Fibroblast of the aortic adventitia (primary cell): Measurements from ENCODE around the gene KDM4C. TPM values are rescaled to one million over a fixed set of nuclear protein-coding genes. Genes with fewer than 3 reads are reported as not detected.
"Not testable (repeated sequence)": the region's sequence is repeated elsewhere in the genome, so short reads cannot be mapped to it uniquely, and the experiment has no call there.

Source experiments
- DNase-seq: peaks from one replicate; pipeline ENCODE4 v3.0.0-alpha.2; 2010; ENCODE audit warnings: low read depth
- H3K4me3 ChIP-seq: 2 replicates; pipeline ENCODE4 v1.5.1; 2011; ENCODE audit warnings: low read depth, mild to moderate bottlenecking, control low read depth, low read length, moderate library complexity
- CTCF ChIP-seq: IDR thresholded peaks from 2 replicates; pipeline ENCODE4 v1.5.1; 2011; ENCODE audit warnings: mild to moderate bottlenecking, low read length, control low read depth, inconsistent platforms; ENCODE audit not compliant: insufficient read depth
- total RNA-seq: library from RNA; depleted of rRNA; stranded (reverse); fragments of >200 nt; gene quantifications from 2 replicates; pipeline ENCODE4 v1.2.3, GENCODE V29; 2012; ENCODE audit warnings: low replicate concordance

Gene KDM4C
- total RNA-seq, 1 donor, result 25.1 TPM

- no peak for TF ChIP-seq CTCF
- H3K4me3 ChIP-seq, result no peak overlapping the region
- DNase-seq, result no peak
These were observed 5.5 kb downstream of the KDM4C start for GRCh38 chr9:6763244-6763643.

GRCh38 chr9:6764011-6764410, 6.2 kb downstream of the KDM4C start:
- TF ChIP-seq CTCF, result no peak
- DNase-seq, result no peak
- no peak overlapping the region for H3K4me3 ChIP-seq

GRCh38 chr9:6764523-6764922, 6.8 kb downstream of the KDM4C start:
- DNase-seq, result no peak
- TF ChIP-seq CTCF, result no peak
- no peak overlapping the region for H3K4me3 ChIP-seq

- DNase-seq, result no peak
- H3K4me3 ChIP-seq, result no peak overlapping the region
- no peak for TF ChIP-seq CTCF
These were observed 7.2 kb downstream of the KDM4C start for GRCh38 chr9:6764950-6765349.

- no peak for DNase-seq
- H3K4me3 ChIP-seq, result no peak overlapping the region
- TF ChIP-seq CTCF, result no peak
These were observed 7.6 kb downstream of the KDM4C start for GRCh38 chr9:6765396-6765795.

GRCh38 chr9:6766606-6767005, 8.8 kb downstream of the KDM4C start:
- no peak overlapping the region for H3K4me3 ChIP-seq
- no peak for DNase-seq
- no peak for TF ChIP-seq CTCF

- DNase-seq, H3K4me3 ChIP-seq: not testable (repeated sequence)
These were observed 10.8 kb downstream of the KDM4C start for GRCh38 chr9:6768587-6768986.
